ENCODE measurements around the gene ZBTB4. TPM values are rescaled to one million over a fixed set of nuclear protein-coding genes. Genes with fewer than 3 reads are reported as not detected.
A peak's percentile ranks its signal among the peaks of the same experiment; 100 is the strongest.

Gene ZBTB4
- total RNA-seq, 1 donor from 2014 or later, result 26.8 TPM

GRCh38 chr17:7467498-7467897, 11.9 kb downstream of the ZBTB4 start:
- DNase-seq (ENCODE audit: low spot score, unreplicated experiment), result no peak
- Mint-ChIP-seq H3K27ac (peak overlapping the region; percentile 90), H3K4me3 (ENCODE audit: low read depth) (no peak overlapping the region), H3K4me1 (ENCODE audit: low read depth) (peaks cover 4% of the 10 kb centered on the region), H3K27me3 (no peaks in the 10 kb centered on the region), H3K9me3 (ENCODE audit: low read depth) (no peaks in the 10 kb centered on the region), H3K36me3 (ENCODE audit: insufficient read depth) (no peaks in the 10 kb centered on the region)
- TF ChIP-seq, protein P1, sequence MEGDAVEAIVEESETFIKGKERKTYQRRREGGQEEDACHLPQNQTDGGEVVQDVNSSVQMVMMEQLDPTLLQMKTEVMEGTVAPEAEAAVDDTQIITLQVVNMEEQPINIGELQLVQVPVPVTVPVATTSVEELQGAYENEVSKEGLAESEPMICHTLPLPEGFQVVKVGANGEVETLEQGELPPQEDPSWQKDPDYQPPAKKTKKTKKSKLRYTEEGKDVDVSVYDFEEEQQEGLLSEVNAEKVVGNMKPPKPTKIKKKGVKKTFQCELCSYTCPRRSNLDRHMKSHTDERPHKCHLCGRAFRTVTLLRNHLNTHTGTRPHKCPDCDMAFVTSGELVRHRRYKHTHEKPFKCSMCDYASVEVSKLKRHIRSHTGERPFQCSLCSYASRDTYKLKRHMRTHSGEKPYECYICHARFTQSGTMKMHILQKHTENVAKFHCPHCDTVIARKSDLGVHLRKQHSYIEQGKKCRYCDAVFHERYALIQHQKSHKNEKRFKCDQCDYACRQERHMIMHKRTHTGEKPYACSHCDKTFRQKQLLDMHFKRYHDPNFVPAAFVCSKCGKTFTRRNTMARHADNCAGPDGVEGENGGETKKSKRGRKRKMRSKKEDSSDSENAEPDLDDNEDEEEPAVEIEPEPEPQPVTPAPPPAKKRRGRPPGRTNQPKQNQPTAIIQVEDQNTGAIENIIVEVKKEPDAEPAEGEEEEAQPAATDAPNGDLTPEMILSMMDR (IDR thresholded peaks at IDR 0.05; ENCODE audit: unreplicated experiment), result no peak

DNA sequence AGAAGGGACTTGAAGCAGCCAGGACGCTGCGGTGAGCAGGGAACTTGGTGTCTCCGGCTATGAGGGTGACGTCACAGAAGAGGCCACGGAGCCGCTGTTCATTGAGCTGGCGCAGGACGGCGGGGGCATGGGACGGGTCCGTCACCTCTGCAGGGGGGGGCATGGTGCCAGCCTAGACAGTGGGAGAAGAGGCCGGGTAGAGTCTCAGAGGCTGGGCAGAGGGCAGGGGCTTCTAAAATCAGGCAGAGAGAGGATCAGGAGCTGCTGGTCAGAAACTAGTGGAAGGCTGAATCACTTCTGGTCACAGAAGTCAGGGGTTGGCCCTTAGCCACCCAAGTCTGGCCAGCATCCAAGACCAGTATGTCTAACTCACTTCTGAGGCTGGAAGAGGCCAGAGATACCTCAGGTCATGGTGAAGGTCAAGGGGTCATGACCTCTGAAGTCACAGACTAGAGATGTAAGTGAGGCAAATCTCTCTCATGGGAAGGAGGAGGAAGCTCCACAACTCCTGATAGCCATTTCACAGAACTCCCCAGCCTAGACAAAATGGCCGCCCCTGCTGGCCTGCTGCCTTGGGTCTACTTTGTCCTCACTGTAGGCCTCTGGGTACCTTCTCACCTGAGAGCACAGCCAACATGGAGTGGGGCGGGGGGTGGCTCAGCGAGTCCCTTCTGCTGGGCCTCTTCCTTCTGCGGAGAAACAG, 12.6 kb downstream of the ZBTB4 start:
- no peaks in the 10 kb centered on the region for H3K27me3 Mint-ChIP-seq
- H3K4me1 Mint-ChIP-seq (ENCODE audit: low read depth), result peaks cover 4% of the 10 kb centered on the region
- H3K9me3 Mint-ChIP-seq (ENCODE audit: low read depth), result no peaks in the 10 kb centered on the region
- no peak for DNase-seq (ENCODE audit: low spot score, unreplicated experiment)
- TF ChIP-seq, protein P1 (IDR thresholded peaks at IDR 0.05; ENCODE audit: unreplicated experiment), result no peak
- H3K36me3 Mint-ChIP-seq (ENCODE audit: insufficient read depth), result no peaks in the 10 kb centered on the region
- no peak overlapping the region for H3K27ac Mint-ChIP-seq
- H3K4me3 Mint-ChIP-seq (ENCODE audit: low read depth), result no peak overlapping the region

DNA sequence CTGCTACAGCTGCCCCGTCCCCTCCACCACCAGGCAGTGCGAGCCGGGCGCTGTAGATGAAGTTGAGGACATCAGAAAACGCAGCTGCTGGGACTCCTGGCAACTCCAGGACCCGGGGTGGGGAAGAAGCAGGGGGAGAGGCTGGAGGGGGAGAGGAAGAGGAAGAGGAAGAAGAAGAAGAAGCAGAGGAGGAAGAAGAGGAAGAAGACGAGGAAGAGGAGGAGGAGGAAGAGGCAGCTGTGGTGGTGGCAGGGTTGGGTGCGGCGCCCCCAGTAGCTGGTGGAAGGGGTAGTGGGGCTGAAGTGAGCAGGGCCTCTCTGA, 13.2 kb downstream of the ZBTB4 start:
- no peaks in the 10 kb centered on the region for H3K27me3 Mint-ChIP-seq
- peaks cover 4% of the 10 kb centered on the region for H3K4me1 Mint-ChIP-seq (ENCODE audit: low read depth)
- TF ChIP-seq, protein P1 (IDR thresholded peaks at IDR 0.05; ENCODE audit: unreplicated experiment), result no peak
- H3K36me3 Mint-ChIP-seq (ENCODE audit: insufficient read depth), result no peaks in the 10 kb centered on the region
- H3K4me3 Mint-ChIP-seq (ENCODE audit: low read depth), result no peak overlapping the region
- no peak overlapping the region for H3K27ac Mint-ChIP-seq
- DNase-seq (ENCODE audit: low spot score, unreplicated experiment), result no peak
- H3K9me3 Mint-ChIP-seq (ENCODE audit: low read depth), result no peaks in the 10 kb centered on the region

- no peaks in the 10 kb centered on the region for H3K36me3 Mint-ChIP-seq (ENCODE audit: insufficient read depth)
These were observed 13.7 kb downstream of the ZBTB4 start for GRCh38 chr17:7465597-7466275.

GRCh38 chr17:7464081-7464480, 15.3 kb downstream of the ZBTB4 start:
- no peaks in the 10 kb centered on the region for H3K9me3 Mint-ChIP-seq (ENCODE audit: low read depth)
- H3K27me3 Mint-ChIP-seq, result no peaks in the 10 kb centered on the region
- TF ChIP-seq, protein P1 (IDR thresholded peaks at IDR 0.05; ENCODE audit: unreplicated experiment), result no peak
- H3K36me3 Mint-ChIP-seq (ENCODE audit: insufficient read depth), result no peaks in the 10 kb centered on the region
- no peak overlapping the region for H3K27ac Mint-ChIP-seq
- H3K4me1 Mint-ChIP-seq (ENCODE audit: low read depth), result peaks cover 4% of the 10 kb centered on the region
- no peak for DNase-seq (ENCODE audit: low spot score, unreplicated experiment)
- H3K4me3 Mint-ChIP-seq (ENCODE audit: low read depth), result no peak overlapping the region

More at GRCh38 chr17:7465597-7466275, 13.7 kb downstream of the ZBTB4 start:
- no peaks in the 10 kb centered on the region for H3K9me3 Mint-ChIP-seq (ENCODE audit: low read depth)
- H3K4me3 Mint-ChIP-seq (ENCODE audit: low read depth), result no peak overlapping the region
- no peaks in the 10 kb centered on the region for H3K27me3 Mint-ChIP-seq
- TF ChIP-seq, protein P1 (IDR thresholded peaks at IDR 0.05; ENCODE audit: unreplicated experiment), result no peak
- peaks cover 4% of the 10 kb centered on the region for H3K4me1 Mint-ChIP-seq (ENCODE audit: low read depth)
- no peak for DNase-seq (ENCODE audit: low spot score, unreplicated experiment)
- H3K27ac Mint-ChIP-seq, result no peak overlapping the region
